Effector memory CD8-positive, alpha-beta T cell (primary cell): Measurements from ENCODE around the gene PCGF2.

Experiments used
- ATAC-seq: fragments of 150-1000 bp; cut with Tn5 transposase; replicated peaks from 2 replicates; pipeline ENCODE4 v1.10.0; 2021; ENCODE audit warnings: mild to moderate bottlenecking, moderate library complexity
- DNase-seq, 3 experiments: peaks; one replicate each; pipeline ENCODE4 v3.0.0; 2021
- H3K27ac Mint-ChIP-seq, 2 donors: one replicate each; pipeline ENCODE4 v1.8.0; 2022; ENCODE audit warnings: mild to moderate bottlenecking in 2 of 2, mixed read lengths in 2 of 2, moderate library complexity in 2 of 2
- H3K27me3 Mint-ChIP-seq, 2 donors: one replicate each; pipeline ENCODE4 v1.8.0; 2022; ENCODE audit warnings: mixed read lengths in 2 of 2
- H3K36me3 Mint-ChIP-seq: one replicate; pipeline ENCODE4 v1.8.0; 2022; ENCODE audit warnings: mild to moderate bottlenecking, moderate library complexity, mixed read lengths; ENCODE audit not compliant: insufficient read depth
- H3K4me1 Mint-ChIP-seq, 2 donors: one replicate each; pipeline ENCODE4 v1.8.0; 2022; ENCODE audit warnings: low read depth in 2 of 2, mixed read lengths in 2 of 2
- H3K4me3 Mint-ChIP-seq, 2 donors: one replicate each; pipeline ENCODE4 v1.8.0; 2022; ENCODE audit warnings: mild to moderate bottlenecking in 2 of 2, mixed read lengths in 2 of 2, moderate library complexity in 2 of 2
- H3K9me3 Mint-ChIP-seq, 2 donors: one replicate each; pipeline ENCODE4 v1.8.0; 2022; ENCODE audit warnings: mixed read lengths in 2 of 2

PCGF2 gene

GRCh38 chr17:38777641-38778250 lies 29.6 kb upstream of the PCGF2 start:
- ATAC-seq (no peak), DNase-seq (no peak)
- Mint-ChIP-seq H3K27ac (no peak overlapping the region), H3K4me1 (peaks cover 0 to 3% of the 10 kb centered on the region in 2 donors), H3K9me3 (no peaks in the 10 kb centered on the region), H3K4me3 (no peak overlapping the region), H3K36me3 (peaks cover 64% of the 10 kb centered on the region), H3K27me3 (no peaks in the 10 kb centered on the region)

GRCh38 chr17:38773258-38773657 lies 25.1 kb upstream of the PCGF2 start:
- peak overlapping the region in 1 of 2 donors; percentile 13 for H3K27ac Mint-ChIP-seq

GRCh38 chr17:38768417-38768816 lies 20.3 kb upstream of the PCGF2 start:
- DNase-seq: no peak
- peaks cover 65% of the 10 kb centered on the region for H3K36me3 Mint-ChIP-seq

More at GRCh38 chr17:38773258-38773657, 25.1 kb upstream of the PCGF2 start:
- no peaks in the 10 kb centered on the region for H3K27me3 Mint-ChIP-seq
- no peaks in the 10 kb centered on the region for H3K4me1 Mint-ChIP-seq
- H3K4me3 Mint-ChIP-seq: no peak overlapping the region
- H3K36me3 Mint-ChIP-seq: peaks cover 58% of the 10 kb centered on the region
- ATAC-seq (no peak), DNase-seq (no peak)
- no peaks in the 10 kb centered on the region for H3K9me3 Mint-ChIP-seq

GRCh38 chr17:38766341-38766740 lies 18.2 kb upstream of the PCGF2 start:
- ATAC-seq (no peak), DNase-seq (no peak)
- no peaks in the 10 kb centered on the region for H3K9me3 Mint-ChIP-seq
- peak overlapping the region; percentile 35 to 65 for H3K27ac Mint-ChIP-seq
- H3K27me3 Mint-ChIP-seq: no peaks in the 10 kb centered on the region
- H3K4me1 Mint-ChIP-seq: peaks cover 4 to 5% of the 10 kb centered on the region in 2 donors
- peaks cover 69% of the 10 kb centered on the region for H3K36me3 Mint-ChIP-seq
- H3K4me3 Mint-ChIP-seq: no peak overlapping the region

More at GRCh38 chr17:38768417-38768816, 20.3 kb upstream of the PCGF2 start:
- H3K27ac Mint-ChIP-seq: peak overlapping the region; percentile 11 to 13
- no peak for ATAC-seq
- peaks cover 0 to 2% of the 10 kb centered on the region in 2 donors for H3K4me1 Mint-ChIP-seq
- H3K4me3 Mint-ChIP-seq: no peak overlapping the region
- H3K27me3 Mint-ChIP-seq: no peaks in the 10 kb centered on the region
- H3K9me3 Mint-ChIP-seq: no peaks in the 10 kb centered on the region

- Mint-ChIP-seq H3K36me3 (peaks cover 89% of the 10 kb centered on the region), H3K27ac (peak overlapping the region in 1 of 2 donors; percentile 86), H3K4me1 (peaks cover 8 to 12% of the 10 kb centered on the region in 2 donors), H3K4me3 (no peak overlapping the region), H3K27me3 (no peaks in the 10 kb centered on the region), H3K9me3 (no peaks in the 10 kb centered on the region)
- DNase-seq (no peak), ATAC-seq (no peak)
These were observed 14.1 kb upstream of the PCGF2 start for GRCh38 chr17:38762231-38762630.

GRCh38 chr17:38761612-38762011 lies 13.5 kb upstream of the PCGF2 start:
- H3K4me3 Mint-ChIP-seq: no peak overlapping the region
- peak overlapping the region; percentile 11 to 86 for H3K27ac Mint-ChIP-seq
- H3K36me3 Mint-ChIP-seq: peaks cover 94% of the 10 kb centered on the region
- H3K4me1 Mint-ChIP-seq: peaks cover 8 to 12% of the 10 kb centered on the region in 2 donors
- ATAC-seq: no peak
- H3K9me3 Mint-ChIP-seq: no peaks in the 10 kb centered on the region
- H3K27me3 Mint-ChIP-seq: no peaks in the 10 kb centered on the region
- DNase-seq: peak in 1 of 3 experiments; percentile 9

- no peak for ATAC-seq
- Mint-ChIP-seq H3K36me3 (peaks cover 56% of the 10 kb centered on the region), H3K9me3 (no peaks in the 10 kb centered on the region), H3K27ac (peak overlapping the region; percentile 92 to 100), H3K27me3 (peaks cover 21 to 27% of the 10 kb centered on the region in 2 donors), H3K4me3 (peak overlapping the region; percentile 86 to 90), H3K4me1 (peaks cover 24 to 39% of the 10 kb centered on the region in 2 donors)
- DNase-seq: no peak
These were observed 5.0 kb upstream of the PCGF2 start for GRCh38 chr17:38753071-38753506.

- Mint-ChIP-seq H3K4me3 (peak within 1 kb of the TSS; percentile 86 to 90), H3K4me1 (peaks cover 28 to 42% of the 10 kb centered on the region in 2 donors), H3K9me3 (no peaks in the 10 kb centered on the region), H3K27me3 (peaks cover 21 to 33% of the 10 kb centered on the region in 2 donors), H3K27ac (peak within 1 kb of the TSS; percentile 92 to 100), H3K36me3 (peaks cover 52% of the 10 kb centered on the region)
- DNase-seq (peak; percentile 89 to 92 (median 90)), ATAC-seq (peak; percentile 85)
These were observed 4.4 kb upstream of the PCGF2 start, which contains the start of gene PSMB3 for GRCh38 chr17:38752308-38753070. Gene PSMB3, plus strand, starts transcription at chr17:38752741. Its CDS starts 86 bp downstream, at chr17:38752827.

- ATAC-seq (peak; percentile 48), DNase-seq (peak; percentile 84 to 88 (median 86))
- peaks cover 23 to 40% of the 10 kb centered on the region in 2 donors for H3K27me3 Mint-ChIP-seq
- H3K27ac Mint-ChIP-seq: peak overlapping the region; percentile 92 to 100
- no peaks in the 10 kb centered on the region for H3K9me3 Mint-ChIP-seq
- peak overlapping the region; percentile 86 to 90 for H3K4me3 Mint-ChIP-seq
- H3K4me1 Mint-ChIP-seq: peaks cover 28 to 43% of the 10 kb centered on the region in 2 donors
- H3K36me3 Mint-ChIP-seq: peaks cover 47% of the 10 kb centered on the region
These were observed 3.7 kb upstream of the PCGF2 start for GRCh38 chr17:38751808-38752307.

- Mint-ChIP-seq H3K27ac (peak overlapping the region; percentile 92 to 100), H3K36me3 (peaks cover 41% of the 10 kb centered on the region), H3K9me3 (no peaks in the 10 kb centered on the region), H3K4me1 (peaks cover 29 to 49% of the 10 kb centered on the region in 2 donors), H3K4me3 (peak overlapping the region; percentile 86 to 90), H3K27me3 (peaks cover 28 to 45% of the 10 kb centered on the region in 2 donors)
- DNase-seq (no peak), ATAC-seq (no peak)
These were observed 3.1 kb upstream of the PCGF2 start for GRCh38 chr17:38751144-38751807.

GRCh38 chr17:38750312-38751121 lies 2.4 kb upstream of the PCGF2 start:
- DNase-seq: no peak
- peak overlapping the region; percentile 86 to 90 for H3K4me3 Mint-ChIP-seq
- peaks cover 36 to 53% of the 10 kb centered on the region in 2 donors for H3K27me3 Mint-ChIP-seq
- H3K27ac Mint-ChIP-seq: peak overlapping the region in 1 of 2 donors; percentile 92
- no peak for ATAC-seq
- H3K4me1 Mint-ChIP-seq: peaks cover 32 to 50% of the 10 kb centered on the region in 2 donors
- peaks cover 34% of the 10 kb centered on the region for H3K36me3 Mint-ChIP-seq
- H3K9me3 Mint-ChIP-seq: no peaks in the 10 kb centered on the region

- H3K27ac Mint-ChIP-seq: no peak overlapping the region
- H3K4me1 Mint-ChIP-seq: peaks cover 32 to 50% of the 10 kb centered on the region in 2 donors
- ATAC-seq (no peak), DNase-seq (no peak)
- peaks cover 29% of the 10 kb centered on the region for H3K36me3 Mint-ChIP-seq
- H3K4me3 Mint-ChIP-seq: peak overlapping the region; percentile 86 to 90
- no peaks in the 10 kb centered on the region for H3K9me3 Mint-ChIP-seq
- peaks cover 37 to 58% of the 10 kb centered on the region in 2 donors for H3K27me3 Mint-ChIP-seq
These were observed 1.8 kb upstream of the PCGF2 start for GRCh38 chr17:38750044-38750311.
